HEK293T (cell line): ENCODE results near the gene PLEKHG4B.

ENCODE experiments used
- CTCF ChIA-PET: fragments of 350-600 bp; formaldehyde crosslinking; extraction: SDS; loops from one replicate; lab custom pipeline; 2021; ENCODE audit warnings: antibody characterized with exemption, inconsistent platforms; lab: Yijun Ruan, JAX
- POLR2A ChIA-PET: fragments of 350-600 bp; formaldehyde crosslinking; extraction: SDS; loops from one replicate; lab custom pipeline; 2020; ENCODE audit warnings: antibody characterized with exemption, inconsistent platforms; lab: Yijun Ruan, JAX
- DNase-seq: peaks from one replicate; pipeline ENCODE4 v3.0.0; 2012; ENCODE audit warnings: mixed read lengths; ENCODE audit errors: extremely low spot score
- ARNT ChIP-seq: fragments of 450-650 bp; IDR thresholded peaks from 2 replicates; pipeline ENCODE4 v1.6.1; 2017; ENCODE audit warnings: mild to moderate bottlenecking
- BHLHE40 ChIP-seq: fragments of 450-650 bp; IDR thresholded peaks from 2 replicates; pipeline ENCODE4 v1.6.1; 2016; ENCODE audit warnings: mild to moderate bottlenecking, moderate library complexity, borderline replicate concordance
- CTBP1 ChIP-seq: fragments of 450-650 bp; IDR thresholded peaks from 2 replicates; pipeline ENCODE4 v1.6.1; 2016; ENCODE audit warnings: borderline replicate concordance
- ELF4 ChIP-seq: fragments of 450-650 bp; IDR thresholded peaks from 2 replicates; pipeline ENCODE4 v1.6.1; 2017; ENCODE audit warnings: antibody characterized with exemption
- FOXA1 ChIP-seq: fragments of 450-650 bp; IDR thresholded peaks from 2 replicates; pipeline ENCODE4 v1.6.1; 2016; ENCODE audit warnings: mild to moderate bottlenecking
- FOXK2 ChIP-seq: fragments of 450-650 bp; IDR thresholded peaks from 2 replicates; pipeline ENCODE4 v1.6.1; 2016; ENCODE audit warnings: mild to moderate bottlenecking
- FOXM1 ChIP-seq: fragments of 450-650 bp; IDR thresholded peaks from 2 replicates; pipeline ENCODE4 v1.6.1; 2017; ENCODE audit warnings: mild to moderate bottlenecking, borderline replicate concordance
- HDGF ChIP-seq: fragments of 450-650 bp; IDR thresholded peaks from 2 replicates; pipeline ENCODE4 v1.6.1; 2017; ENCODE audit warnings: antibody characterized with exemption, borderline replicate concordance
- L3MBTL2 ChIP-seq: fragments of 450-650 bp; conservative IDR thresholded peaks from 2 replicates; pipeline ENCODE4 v1.6.1; 2016; ENCODE audit warnings: mild to moderate bottlenecking
- LEF1 ChIP-seq: fragments of 450-650 bp; IDR thresholded peaks from 2 replicates; pipeline ENCODE4 v1.6.1; 2017; ENCODE audit warnings: mild to moderate bottlenecking, borderline replicate concordance
- NFRKB ChIP-seq: fragments of 450-650 bp; IDR thresholded peaks from 2 replicates; pipeline ENCODE4 v1.6.1; 2016; ENCODE audit warnings: mild to moderate bottlenecking, moderate library complexity
- SP1 ChIP-seq: fragments of 450-650 bp; IDR thresholded peaks from 2 replicates; pipeline ENCODE4 v1.6.1; 2017
- SUZ12 ChIP-seq: fragments of 450-650 bp; IDR thresholded peaks from 2 replicates; pipeline ENCODE4 v1.6.1; 2016; ENCODE audit warnings: mild to moderate bottlenecking
- TARDBP ChIP-seq: fragments of 450-650 bp; IDR thresholded peaks from 2 replicates; pipeline ENCODE4 v1.6.1; 2016
- ZNF384 ChIP-seq: fragments of 450-650 bp; IDR thresholded peaks from 2 replicates; pipeline ENCODE4 v1.6.1; 2016
- TF ChIP-seq, protein P1 (sequence below): fragments of 450-650 bp; IDR thresholded peaks from 2 replicates; pipeline ENCODE4 v1.6.1; 2016

PLEKHG4B gene

DNA sequence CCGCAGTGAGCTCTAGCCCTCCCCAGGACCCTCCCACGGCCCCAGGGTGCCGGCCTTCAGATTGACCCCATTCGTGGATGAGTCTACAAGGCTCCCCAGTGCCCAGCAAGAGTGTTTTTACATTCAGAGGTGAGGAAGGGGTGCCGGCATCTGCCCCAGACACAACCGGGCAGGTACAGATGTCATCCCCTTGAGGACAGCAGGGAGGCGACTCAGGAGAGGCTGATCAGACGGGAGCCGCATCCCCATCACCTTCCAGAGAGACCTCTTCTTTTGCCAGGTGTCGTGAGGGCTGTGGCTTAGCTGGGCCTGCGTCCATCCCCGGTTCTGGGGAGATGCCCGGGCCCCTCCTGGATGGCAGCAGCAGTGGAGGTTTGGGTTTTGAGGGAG is 95.1 kb downstream of the PLEKHG4B start:
- POLR2A ChIA-PET = interaction anchor here (1.7 to 2.1 kb wide), 2 partner anchors 21 to 31 kb away, joined by 6 to 16 read pairs; partner anchors contain the start of genes CCDC127 and SDHA

DNA sequence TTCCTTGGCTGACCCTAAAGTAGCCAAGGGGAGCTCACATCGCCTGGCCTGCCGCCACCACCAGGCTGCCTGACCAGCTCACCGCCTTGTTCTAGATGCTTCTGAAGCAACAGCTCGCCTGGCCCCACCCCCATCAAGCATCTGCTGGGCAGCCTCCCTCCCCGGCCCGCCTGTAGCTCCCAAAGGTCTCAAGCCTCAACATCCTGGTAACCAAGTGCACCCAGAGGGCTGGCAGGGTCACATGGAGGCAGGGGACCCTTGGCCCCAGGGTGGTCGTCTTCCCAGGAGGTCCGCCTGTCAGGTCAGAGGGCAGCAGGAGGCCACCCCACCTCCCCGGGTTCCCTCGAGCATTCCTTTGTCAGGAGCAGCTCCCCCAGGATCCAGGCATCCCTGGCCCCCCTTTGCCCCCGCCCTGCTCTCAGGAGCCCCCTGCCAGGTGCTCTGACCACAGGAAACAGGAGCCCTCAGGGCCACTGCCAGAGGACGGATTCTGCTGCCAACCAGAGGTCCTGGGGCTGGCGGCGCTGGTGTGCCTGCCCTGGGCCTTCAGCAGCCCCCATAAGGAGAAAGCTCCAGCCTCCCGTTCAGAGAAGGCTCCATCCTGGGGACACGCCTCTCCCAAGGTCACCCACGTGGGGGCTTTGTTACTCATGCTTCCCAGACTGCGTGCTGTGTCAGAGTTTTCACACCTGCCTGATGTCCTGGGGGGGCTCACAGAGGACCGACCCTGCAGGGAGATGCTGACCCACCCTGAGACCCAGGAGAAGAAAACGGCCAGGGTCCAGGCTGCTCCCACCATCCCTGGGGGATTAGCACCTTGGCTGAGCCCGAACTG is 95.9 kb downstream of the PLEKHG4B start:
- no peak for DNase-seq
- TF ChIP-seq NFRKB = no peak
- TF ChIP-seq LEF1 = no peak
- no peak for TF ChIP-seq FOXM1
- no peak for TF ChIP-seq SUZ12
- TF ChIP-seq FOXK2 = no peak
- no peak for TF ChIP-seq BHLHE40
- TF ChIP-seq ZNF384 = no peak
- TF ChIP-seq FOXA1 = no peak
- TF ChIP-seq TARDBP = no peak
- no peak for TF ChIP-seq CTBP1
- no peak for TF ChIP-seq ARNT
- TF ChIP-seq HDGF = no peak
- no peak for TF ChIP-seq L3MBTL2
- no peak for TF ChIP-seq ELF4
- no peak for TF ChIP-seq SP1
- TF ChIP-seq, protein P1, sequence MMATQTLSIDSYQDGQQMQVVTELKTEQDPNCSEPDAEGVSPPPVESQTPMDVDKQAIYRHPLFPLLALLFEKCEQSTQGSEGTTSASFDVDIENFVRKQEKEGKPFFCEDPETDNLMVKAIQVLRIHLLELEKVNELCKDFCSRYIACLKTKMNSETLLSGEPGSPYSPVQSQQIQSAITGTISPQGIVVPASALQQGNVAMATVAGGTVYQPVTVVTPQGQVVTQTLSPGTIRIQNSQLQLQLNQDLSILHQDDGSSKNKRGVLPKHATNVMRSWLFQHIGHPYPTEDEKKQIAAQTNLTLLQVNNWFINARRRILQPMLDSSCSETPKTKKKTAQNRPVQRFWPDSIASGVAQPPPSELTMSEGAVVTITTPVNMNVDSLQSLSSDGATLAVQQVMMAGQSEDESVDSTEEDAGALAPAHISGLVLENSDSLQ = no peak
- CTCF ChIA-PET = interaction anchor here (0.6 to 1.6 kb wide), 10 partner anchors 8 to 97 kb away, joined by 3 to 9 read pairs (median 4); partner anchors contain the start of genes CCDC127 and SDHA
- POLR2A ChIA-PET = interaction anchor here (0.9 to 2.1 kb wide), 5 partner anchors 7 to 226 kb away, joined by 3 to 16 read pairs (median 4); partner anchors contain the start of genes CCDC127, PDCD6 and SDHA

More for the DNA sequence above, 95.1 kb downstream of the PLEKHG4B start:
- CTCF ChIA-PET = no interaction called here
- no peak for TF ChIP-seq L3MBTL2
- TF ChIP-seq, protein P1 = no peak
- TF ChIP-seq SUZ12 = no peak
- no peak for TF ChIP-seq FOXA1
- TF ChIP-seq FOXM1 = no peak
- no peak for TF ChIP-seq TARDBP
- TF ChIP-seq FOXK2 = no peak
- TF ChIP-seq CTBP1 = no peak
- TF ChIP-seq ZNF384 = no peak
- no peak for TF ChIP-seq HDGF
- TF ChIP-seq BHLHE40 = no peak
- no peak for TF ChIP-seq ARNT
- no peak for TF ChIP-seq NFRKB
- TF ChIP-seq SP1 = no peak
- no peak for TF ChIP-seq LEF1
- no peak for TF ChIP-seq ELF4
- DNase-seq = no peak

DNA sequence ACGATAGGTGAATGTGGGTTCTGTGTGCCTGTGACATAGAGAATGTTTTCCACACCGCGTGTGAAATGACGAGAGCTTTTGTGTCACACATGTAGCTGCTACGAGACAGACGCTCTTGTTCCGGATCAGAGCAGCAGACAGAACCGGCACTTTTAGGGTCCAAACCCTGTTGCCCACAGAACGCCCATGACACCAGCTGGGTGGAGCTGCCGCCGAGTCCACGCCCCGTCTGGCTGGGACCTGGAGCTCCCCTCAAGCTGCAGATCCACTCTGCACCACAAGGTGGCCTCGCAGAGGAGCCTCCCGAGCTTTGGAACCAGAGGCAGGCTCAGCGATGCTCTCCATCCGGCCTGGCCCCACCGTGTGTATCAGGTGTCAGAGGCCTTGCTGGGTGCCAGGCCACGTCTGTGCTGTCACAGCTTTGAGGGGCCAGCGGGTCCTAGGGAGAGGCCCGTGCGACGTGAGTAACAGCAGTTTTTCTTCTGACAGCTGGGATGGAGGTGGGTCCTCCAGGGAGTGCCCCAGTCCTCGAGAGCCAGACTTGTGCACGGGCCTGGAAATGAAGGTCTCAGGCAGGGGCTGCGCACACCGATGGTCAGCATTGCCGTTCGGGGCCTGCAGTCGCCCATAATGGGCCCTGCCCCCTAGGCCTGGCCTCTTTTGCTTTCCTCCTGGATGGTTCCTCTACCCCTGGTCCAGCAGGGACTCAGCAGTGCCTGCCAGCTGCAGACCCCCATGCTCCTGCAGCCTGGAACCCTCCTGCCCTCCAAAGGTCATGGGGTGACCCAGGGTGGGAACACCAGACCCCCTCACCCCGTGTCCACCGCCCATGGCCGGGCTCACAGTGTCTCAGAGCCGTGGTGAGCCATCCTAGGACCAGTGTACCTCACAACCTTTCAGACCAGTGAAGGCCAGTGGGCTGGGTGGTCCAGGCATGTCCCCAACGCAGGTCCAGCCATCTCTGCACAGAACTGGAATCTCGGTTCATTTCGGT is 96.8 kb downstream of the PLEKHG4B start:
- ChIA-PET CTCF (interaction anchor here (0.6 to 1.6 kb wide), 10 partner anchors 8 to 98 kb away, joined by 3 to 9 read pairs (median 4); partner anchors contain the start of genes CCDC127 and SDHA), POLR2A (interaction anchor here (0.9 to 2.1 kb wide), 5 partner anchors 8 to 225 kb away, joined by 3 to 16 read pairs (median 4); partner anchors contain the start of genes CCDC127, PDCD6 and SDHA)
- peak; percentile 93 for DNase-seq
- no peak for TF ChIP-seq ZNF384
- TF ChIP-seq TARDBP = no peak
- TF ChIP-seq FOXM1 = no peak
- no peak for TF ChIP-seq L3MBTL2
- TF ChIP-seq HDGF = no peak
- TF ChIP-seq FOXK2 = no peak
- no peak for TF ChIP-seq LEF1
- no peak for TF ChIP-seq SUZ12
- no peak for TF ChIP-seq SP1
- no peak for TF ChIP-seq ARNT
- TF ChIP-seq FOXA1 = no peak
- TF ChIP-seq ELF4 = no peak
- TF ChIP-seq, protein P1 = no peak
- TF ChIP-seq CTBP1 = no peak
- no peak for TF ChIP-seq BHLHE40
- no peak for TF ChIP-seq NFRKB

DNA sequence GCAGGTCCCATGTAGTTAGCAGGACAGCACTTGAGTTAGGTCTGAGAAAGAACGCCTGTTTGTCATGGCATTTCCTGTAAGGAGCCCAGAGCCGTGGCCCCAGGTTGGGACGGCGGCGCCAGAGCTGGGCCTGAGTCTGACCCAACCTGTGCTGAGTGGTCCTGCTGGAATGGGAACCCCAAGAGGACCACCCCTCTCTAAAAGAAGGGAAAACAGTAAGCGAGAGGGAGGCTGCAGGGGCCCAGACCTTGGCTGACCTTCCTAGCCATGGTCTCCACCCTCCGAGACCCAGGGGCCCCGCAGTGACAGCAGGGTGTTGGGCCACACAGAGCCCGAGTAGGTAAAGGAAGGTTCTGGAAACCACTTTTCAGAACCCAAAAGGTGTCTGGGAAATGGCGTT is 97.5 kb downstream of the PLEKHG4B start:
- no peak for TF ChIP-seq L3MBTL2
- no peak for TF ChIP-seq ZNF384
- no peak for TF ChIP-seq FOXA1
- TF ChIP-seq, protein P1 = no peak
- TF ChIP-seq SP1 = no peak
- no peak for TF ChIP-seq LEF1
- TF ChIP-seq FOXK2 = no peak
- no peak for TF ChIP-seq ELF4
- no peak for DNase-seq
- POLR2A ChIA-PET = no interaction called here
- CTCF ChIA-PET = interaction anchor here (0.7 to 1.6 kb wide), 2 partner anchors 9 to 15 kb away, joined by 4 to 6 read pairs; no protein-coding TSS in a partner anchor
